Measurements from ENCODE around the gene ZFYVE1. TPM values are rescaled to one million over a fixed set of nuclear protein-coding genes. Genes with fewer than 3 reads are reported as not detected.
"Not testable (repeated sequence)": the region's sequence is repeated elsewhere in the genome, so short reads cannot be mapped to it uniquely, and the experiment has no call there.

The ZFYVE1 gene
- total and polyA plus RNA-seq, 7 experiments from 2014 or later: 6.1 to 24.8 (median 16.4) TPM

DNA sequence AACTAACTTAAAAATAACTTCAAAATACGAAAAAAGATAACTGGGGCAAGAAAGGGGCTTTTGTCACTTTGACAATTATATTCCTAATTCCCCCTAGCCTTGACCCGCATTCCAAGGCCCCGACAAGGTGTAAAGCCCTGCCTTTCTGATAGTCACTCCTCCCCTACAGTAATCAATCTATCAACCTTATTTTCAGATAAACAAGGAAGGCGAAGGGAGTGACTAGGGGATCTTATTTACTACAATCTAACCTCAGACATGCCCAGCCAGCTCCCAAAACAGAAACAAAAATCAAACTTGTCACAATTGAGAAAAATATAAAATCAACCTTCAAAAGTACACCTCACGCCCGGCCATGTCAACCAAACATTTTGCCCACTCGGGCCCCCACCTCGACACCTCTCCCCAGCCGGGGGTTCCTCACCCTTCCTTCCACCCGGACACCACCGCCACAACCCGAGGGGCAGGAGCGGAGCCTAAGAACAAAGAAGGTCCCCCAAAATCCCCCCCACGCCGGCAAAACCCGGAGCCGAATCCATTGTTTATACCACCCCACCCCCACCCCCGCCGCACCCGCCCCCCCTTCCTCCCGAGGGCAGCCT lies 562 bp downstream of the ZFYVE1 start:
- DNase-seq: peak in 2 of 9 donors; percentile 1 to 10

DNA sequence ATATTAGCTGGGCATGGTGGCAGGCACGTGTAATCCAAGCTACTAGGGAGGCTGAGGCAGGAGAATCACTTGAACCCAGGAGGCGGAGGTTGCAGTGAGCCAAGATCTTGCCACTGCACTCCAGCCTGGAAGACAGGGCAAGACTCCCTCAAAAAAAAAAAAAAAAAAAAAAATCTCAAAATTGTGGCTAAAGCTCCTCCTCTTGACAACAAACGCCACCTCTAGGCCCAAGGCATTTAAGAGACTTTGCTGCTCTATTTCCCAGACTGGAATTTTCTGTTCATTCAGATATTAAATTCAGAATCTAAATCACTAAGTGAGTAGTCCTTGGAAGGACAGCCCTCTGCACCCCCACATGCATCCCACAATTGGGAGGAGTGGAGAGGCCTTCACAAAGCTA lies 1.4 kb downstream of the ZFYVE1 start:
- ATAC-seq (no peak), DNase-seq (no peak)
- Histone ChIP-seq H3K4me3 (ENCODE audit: low read length) (no peak overlapping the region), H3K27me3 (ENCODE audit: control insufficient read depth in 2 of 2, insufficient read depth in 2 of 2, low read length in 2 of 2) (no peaks in the 10 kb centered on the region), H3K36me3 (ENCODE audit: control insufficient read depth in 2 of 3, insufficient read depth in 3 of 3, low read length in 3 of 3) (peaks cover 0 to 16% (median 0%) of the 10 kb centered on the region in 3 experiments), H3K4me1 (ENCODE audit: control insufficient read depth in 2 of 2, insufficient read depth in 2 of 2, low read length in 2 of 2) (peaks cover 11 to 14% of the 10 kb centered on the region in 2 donors), H3K9me3 (ENCODE audit: control insufficient read depth in 2 of 3, low read length in 3 of 3) (no peaks in the 10 kb centered on the region), H3K27ac (ENCODE audit: low read depth, low read length) (no peak overlapping the region)
- intact Hi-C loops (cut with micrococcal nuclease): loop anchor here in 1 of 2 donors (5.0 kb wide), 1 partner anchor 1737 kb away; the partner anchor contains the start of gene YLPM1
- Mint-ChIP-seq H3K36me3 (peaks cover 12 to 28% (median 23%) of the 10 kb centered on the region in 5 donors), H3K4me3 (peak overlapping the region; percentile 80 to 99 (median 94)), H3K9me3 (peaks cover 0 to 3% (median 0%) of the 10 kb centered on the region in 11 donors), H3K27ac (peak overlapping the region in 1 of 9 donors; percentile 24), H3K4me1 (peaks cover 40 to 58% (median 52%) of the 10 kb centered on the region in 7 donors), H3K27me3 (no peaks in the 10 kb centered on the region)
- POLR2A ChIA-PET: interaction anchor here (4.8 kb wide), 1 partner anchor 33 kb away, joined by 55 read pairs; the partner anchor contains the start of gene RBM25
- CTCF ChIA-PET: interaction anchor here (1.1 kb wide), 1 partner anchor 33 kb away, joined by 3 read pairs; the partner anchor contains the start of gene RBM25

More for the DNA sequence above, 562 bp downstream of the ZFYVE1 start:
- peaks cover 11 to 14% of the 10 kb centered on the region in 2 donors for H3K4me1 ChIP-seq (ENCODE audit: control insufficient read depth in 2 of 2, insufficient read depth in 2 of 2, low read length in 2 of 2)
- H3K9me3 ChIP-seq (ENCODE audit: control insufficient read depth in 2 of 3, low read length in 3 of 3): no peaks in the 10 kb centered on the region
- no peak for ATAC-seq
- POLR2A ChIA-PET: interaction anchor here (0.5 to 4.8 kb wide), 4 partner anchors 30 to 117 kb away, joined by 3 to 55 read pairs (median 4); partner anchors contain the start of gene RBM25
- peaks cover 12 to 28% (median 22%) of the 10 kb centered on the region in 5 donors for H3K36me3 Mint-ChIP-seq
- no peaks in the 10 kb centered on the region for H3K27me3 ChIP-seq (ENCODE audit: control insufficient read depth in 2 of 2, insufficient read depth in 2 of 2, low read length in 2 of 2)
- peaks cover 0 to 3% (median 0%) of the 10 kb centered on the region in 11 donors for H3K9me3 Mint-ChIP-seq
- intact Hi-C loops (cut with micrococcal nuclease): loop anchor here (2.0 to 5.0 kb wide), 2 partner anchors 430 to 1736 kb away; partner anchors contain the start of gene YLPM1 (in 1 of the 2)
- H3K27ac Mint-ChIP-seq: peak overlapping the region in 8 of 9 donors; percentile 43 to 94 (median 79)
- peak overlapping the region; percentile 80 to 99 (median 94) for H3K4me3 Mint-ChIP-seq
- H3K4me3 ChIP-seq (ENCODE audit: low read length): peak overlapping the region; percentile 74
- no peaks in the 10 kb centered on the region for H3K27me3 Mint-ChIP-seq
- CTCF ChIA-PET: interaction anchor here (0.5 to 1.1 kb wide), 3 partner anchors 32 to 98 kb away, joined by 3 read pairs; partner anchors contain the start of gene RBM25
- H3K27ac ChIP-seq (ENCODE audit: low read depth, low read length): peak overlapping the region; percentile 74
- peaks cover 0 to 16% (median 0%) of the 10 kb centered on the region in 3 experiments for H3K36me3 ChIP-seq (ENCODE audit: control insufficient read depth in 2 of 3, insufficient read depth in 3 of 3, low read length in 3 of 3)
- peaks cover 40 to 57% (median 51%) of the 10 kb centered on the region in 7 donors for H3K4me1 Mint-ChIP-seq

GRCh38 chr14:73022051-73022450 lies 4.9 kb downstream of the ZFYVE1 start:
- CTCF ChIA-PET: interaction anchor here (0.7 kb wide), 1 partner anchor 707 kb away, joined by 3 read pairs; no protein-coding TSS in a partner anchor

DNA sequence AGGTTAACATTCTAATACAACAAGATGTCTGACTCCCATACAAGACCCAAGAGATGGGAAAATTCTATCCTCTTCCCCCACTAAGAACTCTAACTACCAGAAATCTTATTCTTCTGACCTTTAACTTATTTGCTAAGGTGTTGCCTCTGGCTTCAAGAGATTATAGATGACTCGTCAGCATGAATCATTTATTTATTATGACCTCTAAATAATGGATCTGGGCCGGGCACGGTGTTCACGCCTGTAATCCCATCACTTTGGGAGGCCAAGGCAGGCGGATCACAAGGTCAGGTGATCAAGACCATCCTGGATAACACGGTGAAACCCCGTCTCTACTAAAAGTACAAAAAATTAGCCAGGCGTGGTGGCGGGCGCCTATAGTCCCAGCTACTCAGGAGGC lies 10.9 kb downstream of the ZFYVE1 start:
- H3K27ac ChIP-seq (ENCODE audit: low read depth, low read length); H3K27ac Mint-ChIP-seq; H3K9me3 Mint-ChIP-seq; CTCF ChIA-PET; ATAC-seq; H3K27me3 Mint-ChIP-seq; H3K4me3 ChIP-seq (ENCODE audit: low read length); H3K4me1 ChIP-seq (ENCODE audit: control insufficient read depth in 2 of 2, insufficient read depth in 2 of 2, low read length in 2 of 2); DNase-seq; H3K27me3 ChIP-seq (ENCODE audit: control insufficient read depth in 2 of 2, insufficient read depth in 2 of 2, low read length in 2 of 2); H3K9me3 ChIP-seq (ENCODE audit: control insufficient read depth in 2 of 3, low read length in 3 of 3); intact Hi-C loops (cut with micrococcal nuclease): not testable (repeated sequence)
- POLR2A ChIA-PET: interaction anchor here (0.6 kb wide), 1 partner anchor 46 kb away, joined by 4 read pairs; no protein-coding TSS in a partner anchor
- peaks cover 13 to 61% (median 42%) of the 10 kb centered on the region in 7 donors for H3K4me1 Mint-ChIP-seq
- H3K36me3 ChIP-seq (ENCODE audit: control insufficient read depth in 2 of 3, insufficient read depth in 3 of 3, low read length in 3 of 3): peaks cover 0 to 12% (median 0%) of the 10 kb centered on the region in 3 experiments
- H3K36me3 Mint-ChIP-seq: peaks cover 7 to 67% (median 43%) of the 10 kb centered on the region in 5 donors
- H3K4me3 Mint-ChIP-seq: peak overlapping the region in 1 of 10 donors; percentile 22

More at GRCh38 chr14:73022051-73022450, 4.9 kb downstream of the ZFYVE1 start:
- no peak overlapping the region for H3K27ac ChIP-seq (ENCODE audit: low read depth, low read length)
- H3K4me1 ChIP-seq (ENCODE audit: control insufficient read depth in 2 of 2, insufficient read depth in 2 of 2, low read length in 2 of 2): peaks cover 10 to 11% of the 10 kb centered on the region in 2 donors
- intact Hi-C loops (cut with micrococcal nuclease): no loop called here
- POLR2A ChIA-PET: interaction anchor here (0.6 kb wide), 1 partner anchor 82 kb away, joined by 4 read pairs; no protein-coding TSS in a partner anchor
- H3K27me3 ChIP-seq (ENCODE audit: control insufficient read depth in 2 of 2, insufficient read depth in 2 of 2, low read length in 2 of 2): no peaks in the 10 kb centered on the region
- H3K4me1 Mint-ChIP-seq: peaks cover 44 to 74% (median 59%) of the 10 kb centered on the region in 7 donors
- ATAC-seq (no peak), DNase-seq (no peak)
- peak overlapping the region in 7 of 10 donors; percentile 7 to 54 (median 39) for H3K4me3 Mint-ChIP-seq
- H3K9me3 Mint-ChIP-seq: peaks cover 0 to 2% (median 0%) of the 10 kb centered on the region in 11 donors
- no peak overlapping the region for H3K27ac Mint-ChIP-seq
- H3K4me3 ChIP-seq (ENCODE audit: low read length): no peak overlapping the region
- no peaks in the 10 kb centered on the region for H3K9me3 ChIP-seq (ENCODE audit: control insufficient read depth in 2 of 3, low read length in 3 of 3)
- no peaks in the 10 kb centered on the region for H3K27me3 Mint-ChIP-seq
- H3K36me3 Mint-ChIP-seq: peaks cover 16 to 49% (median 32%) of the 10 kb centered on the region in 5 donors
- H3K36me3 ChIP-seq (ENCODE audit: control insufficient read depth in 2 of 3, insufficient read depth in 3 of 3, low read length in 3 of 3): peaks cover 0 to 27% (median 0%) of the 10 kb centered on the region in 3 experiments

DNA sequence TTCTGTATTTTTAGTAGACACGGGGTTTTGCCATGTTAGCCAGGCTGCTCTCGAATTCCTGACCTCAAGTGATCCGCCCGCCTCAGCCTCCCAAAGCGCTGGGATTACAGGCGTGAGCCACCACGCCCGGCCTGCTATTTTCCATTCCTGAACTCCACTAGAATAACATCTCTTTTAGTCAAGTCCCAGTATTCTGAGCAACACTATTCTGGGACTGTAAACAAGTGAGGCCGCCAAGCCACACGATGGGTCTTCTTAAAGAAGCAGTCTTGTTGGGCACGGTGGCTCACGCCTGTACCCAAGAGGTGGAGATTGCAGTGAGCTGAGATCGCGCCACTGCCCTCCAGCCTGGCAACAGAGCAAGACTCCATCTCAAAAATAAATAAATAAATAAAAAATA lies 11.4 kb downstream of the ZFYVE1 start:
- H3K27me3 Mint-ChIP-seq; H3K9me3 ChIP-seq (ENCODE audit: control insufficient read depth in 2 of 3, low read length in 3 of 3); CTCF ChIA-PET; DNase-seq; intact Hi-C loops (cut with micrococcal nuclease); H3K27me3 ChIP-seq (ENCODE audit: control insufficient read depth in 2 of 2, insufficient read depth in 2 of 2, low read length in 2 of 2); H3K9me3 Mint-ChIP-seq; H3K27ac ChIP-seq (ENCODE audit: low read depth, low read length); H3K4me3 ChIP-seq (ENCODE audit: low read length); H3K4me1 ChIP-seq (ENCODE audit: control insufficient read depth in 2 of 2, insufficient read depth in 2 of 2, low read length in 2 of 2); ATAC-seq: not testable (repeated sequence)
- Mint-ChIP-seq H3K27ac (peak overlapping the region in 1 of 9 donors; percentile 43), H3K4me3 (peak overlapping the region in 1 of 10 donors; percentile 22), H3K36me3 (peaks cover 7 to 67% (median 43%) of the 10 kb centered on the region in 5 donors), H3K4me1 (peaks cover 13 to 61% (median 42%) of the 10 kb centered on the region in 7 donors)
- POLR2A ChIA-PET: interaction anchor here (0.6 kb wide), 1 partner anchor 47 kb away, joined by 4 read pairs; no protein-coding TSS in a partner anchor
- peaks cover 0 to 12% (median 0%) of the 10 kb centered on the region in 3 experiments for H3K36me3 ChIP-seq (ENCODE audit: control insufficient read depth in 2 of 3, insufficient read depth in 3 of 3, low read length in 3 of 3)

DNA sequence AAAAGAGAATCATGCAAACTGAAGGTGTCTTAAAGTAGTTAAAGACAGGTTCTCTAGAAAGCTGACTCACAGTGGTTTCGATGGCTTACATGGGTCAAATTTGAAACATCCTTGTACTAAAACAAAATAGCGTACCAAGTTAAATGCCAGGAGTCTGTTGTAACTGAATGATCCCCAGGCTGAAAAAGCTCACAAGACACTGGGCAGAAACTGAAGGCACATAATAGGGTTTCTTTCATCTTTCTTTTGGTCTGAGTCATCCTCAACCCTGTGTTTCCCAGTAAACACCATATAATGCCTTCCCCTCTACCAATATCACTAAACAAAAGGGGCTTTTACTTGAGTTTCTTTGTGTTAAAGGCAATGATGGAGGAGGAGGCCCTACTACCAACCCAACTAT lies 12.8 kb downstream of the ZFYVE1 start:
- intact Hi-C loops (cut with micrococcal nuclease): no loop called here
- no peak overlapping the region for H3K27ac ChIP-seq (ENCODE audit: low read depth, low read length)
- Mint-ChIP-seq H3K27me3 (no peaks in the 10 kb centered on the region), H3K36me3 (peaks cover 7 to 69% (median 48%) of the 10 kb centered on the region in 5 donors), H3K9me3 (no peaks in the 10 kb centered on the region), H3K4me3 (peak overlapping the region in 1 of 10 donors; percentile 12), H3K27ac (peak overlapping the region in 1 of 9 donors; percentile 21), H3K4me1 (peaks cover 13 to 59% (median 42%) of the 10 kb centered on the region in 7 donors)
- ChIA-PET CTCF (no interaction called here), POLR2A (interaction anchor here (0.9 kb wide), 1 partner anchor 9 kb away, joined by 3 read pairs; no protein-coding TSS in a partner anchor)
- no peaks in the 10 kb centered on the region for H3K4me1 ChIP-seq (ENCODE audit: control insufficient read depth in 2 of 2, insufficient read depth in 2 of 2, low read length in 2 of 2)
- no peak for DNase-seq
- H3K9me3 ChIP-seq (ENCODE audit: control insufficient read depth in 2 of 3, low read length in 3 of 3): no peaks in the 10 kb centered on the region
- no peaks in the 10 kb centered on the region for H3K27me3 ChIP-seq (ENCODE audit: control insufficient read depth in 2 of 2, insufficient read depth in 2 of 2, low read length in 2 of 2)
- ATAC-seq: no peak
- H3K4me3 ChIP-seq (ENCODE audit: low read length): no peak overlapping the region
- peaks cover 0 to 16% (median 0%) of the 10 kb centered on the region in 3 experiments for H3K36me3 ChIP-seq (ENCODE audit: control insufficient read depth in 2 of 3, insufficient read depth in 3 of 3, low read length in 3 of 3)
